Activated CD8-positive, alpha-beta memory T cell treated with anti-CD3 and anti-CD28 coated beads, Interleukin-2, amount 10 ng/mL, durations not matched to agents 7 days and 5 days (primary cell): ENCODE measurements around the gene SCP2D1. TPM values are rescaled to one million over a fixed set of nuclear protein-coding genes. Genes with fewer than 3 reads are reported as not detected.

Experiments
- ATAC-seq: fragments of 150-1000 bp; cut with Tn5 transposase; one replicate; pipeline ENCODE4 v1.10.0; 2021; ENCODE audit warnings: moderate library complexity
- CTCF ChIA-PET: fragments of 350-600 bp; sonication (Branson Sonifier 250); formaldehyde crosslinking; loops from one replicate; lab custom pipeline; 2021; ENCODE audit warnings: antibody characterized with exemption; lab: Charles Lee
- DNase-seq: peaks from one replicate; pipeline ENCODE4 v3.0.0-alpha.2; 2020
- H3K27ac Mint-ChIP-seq: one replicate; pipeline ENCODE4 v1.8.0; 2021; ENCODE audit warnings: mild to moderate bottlenecking, mixed read lengths
- H3K27me3 Mint-ChIP-seq: one replicate; pipeline ENCODE4 v1.8.0; 2021; ENCODE audit warnings: mixed read lengths
- H3K36me3 Mint-ChIP-seq: one replicate; pipeline ENCODE4 v1.8.0; 2021; ENCODE audit warnings: mild to moderate bottlenecking, mixed read lengths
- H3K4me1 Mint-ChIP-seq: one replicate; pipeline ENCODE4 v1.8.0; 2021; ENCODE audit warnings: mixed read lengths
- H3K4me3 Mint-ChIP-seq: one replicate; pipeline ENCODE4 v1.8.0; 2021; ENCODE audit warnings: mild to moderate bottlenecking, moderate library complexity, mixed read lengths
- H3K9me3 Mint-ChIP-seq: one replicate; pipeline ENCODE4 v1.8.0; 2022; ENCODE audit warnings: low read depth, mixed read lengths
- total RNA-seq, 2 experiments: library from RNA; stranded (reverse); gene quantifications; one replicate each; pipeline ENCODE4 v1.2.3, GENCODE V29; 2021

Gene SCP2D1
- total RNA-seq, 2 experiments from 2014 or later, result not detected

- Mint-ChIP-seq H3K36me3 (no peaks in the 10 kb centered on the region), H3K4me3 (no peak overlapping the region), H3K27ac (no peak overlapping the region), H3K27me3 (no peaks in the 10 kb centered on the region), H3K9me3 (no peaks in the 10 kb centered on the region), H3K4me1 (no peaks in the 10 kb centered on the region)
- CTCF ChIA-PET, result no interaction called here
- no peak for ATAC-seq
- DNase-seq, result no peak
Measured at GRCh38 chr20:18835466-18836256, 22.1 kb downstream of the SCP2D1 start.

DNA sequence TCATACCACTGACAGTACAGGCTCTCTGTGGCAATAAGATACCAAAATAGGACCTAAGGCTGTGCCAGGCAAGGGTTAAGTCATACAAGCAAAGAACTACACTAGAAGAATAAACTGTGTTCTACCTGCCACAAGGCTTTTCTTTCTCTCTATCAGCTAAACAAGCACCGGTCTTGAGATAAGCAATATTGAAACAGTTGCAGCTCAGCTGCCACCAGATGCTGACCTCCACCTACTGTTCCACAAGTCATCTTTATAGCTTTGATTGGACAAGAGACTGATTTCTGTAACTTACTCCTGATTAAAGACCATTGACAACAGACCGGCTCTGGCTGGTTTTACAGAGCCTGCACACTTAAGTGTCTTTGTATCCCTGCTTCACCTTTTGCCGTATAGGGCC is 24.1 kb downstream of the SCP2D1 start:
- CTCF ChIA-PET, result no interaction called here
- Mint-ChIP-seq H3K9me3 (no peaks in the 10 kb centered on the region), H3K4me1 (no peaks in the 10 kb centered on the region), H3K27me3 (no peaks in the 10 kb centered on the region), H3K4me3 (no peak overlapping the region), H3K27ac (no peak overlapping the region), H3K36me3 (no peaks in the 10 kb centered on the region)
- no peak for ATAC-seq
- DNase-seq, result no peak

DNA sequence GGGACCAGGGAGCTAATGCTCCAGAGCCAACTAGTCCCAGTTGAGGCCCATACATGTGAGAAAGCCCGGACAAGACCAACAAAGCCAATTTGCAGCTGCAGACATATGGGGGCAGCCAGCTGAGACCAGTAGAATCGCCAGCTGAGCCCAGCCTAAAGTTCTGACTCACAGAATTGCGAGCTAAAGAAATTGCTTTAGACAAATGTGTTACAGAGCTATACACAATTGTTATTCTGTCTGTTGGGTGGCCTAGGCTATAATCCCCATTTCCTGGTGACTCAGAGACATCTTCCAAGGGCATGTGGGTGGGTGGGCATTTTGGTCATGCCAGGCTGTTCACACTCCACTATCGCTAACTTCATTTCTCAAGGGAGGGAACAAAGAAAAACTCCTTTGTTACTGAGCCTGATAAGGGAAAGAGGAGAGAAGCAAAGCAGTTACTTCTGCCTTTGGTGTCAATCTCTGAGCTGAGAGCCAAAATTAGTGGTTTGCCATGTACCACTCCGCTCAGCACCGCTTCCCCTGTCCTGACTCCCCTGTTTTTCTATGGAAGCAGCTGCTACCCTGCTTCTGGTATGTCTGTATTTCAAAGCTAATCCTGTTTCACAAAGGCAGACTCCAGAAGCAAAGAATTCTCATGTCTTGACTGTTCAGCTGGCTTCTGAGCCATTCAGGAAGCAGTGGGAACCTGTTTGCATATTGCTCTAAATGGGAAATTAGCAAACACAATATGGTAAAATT is 26.1 kb downstream of the SCP2D1 start:
- Mint-ChIP-seq H3K27me3 (no peaks in the 10 kb centered on the region), H3K4me3 (no peak overlapping the region), H3K36me3 (no peaks in the 10 kb centered on the region), H3K27ac (no peak overlapping the region), H3K4me1 (no peaks in the 10 kb centered on the region), H3K9me3 (no peaks in the 10 kb centered on the region)
- CTCF ChIA-PET, result no interaction called here
- DNase-seq (no peak), ATAC-seq (no peak)

- ATAC-seq, result no peak
Measured at GRCh38 chr20:18840248-18840645, 26.7 kb downstream of the SCP2D1 start.

GRCh38 chr20:18845017-18845416 is 31.4 kb downstream of the SCP2D1 start:
- Mint-ChIP-seq H3K4me3 (no peak overlapping the region), H3K36me3 (no peaks in the 10 kb centered on the region), H3K27me3 (peaks cover 4% of the 10 kb centered on the region), H3K4me1 (no peaks in the 10 kb centered on the region), H3K27ac (no peak overlapping the region), H3K9me3 (no peaks in the 10 kb centered on the region)
- CTCF ChIA-PET, result no interaction called here
- DNase-seq, result peak; percentile 2
- ATAC-seq, result no peak

More at GRCh38 chr20:18840248-18840645, 26.7 kb downstream of the SCP2D1 start:
- CTCF ChIA-PET, result no interaction called here
- no peak overlapping the region for H3K27ac Mint-ChIP-seq
- H3K36me3 Mint-ChIP-seq, result no peaks in the 10 kb centered on the region
- no peaks in the 10 kb centered on the region for H3K27me3 Mint-ChIP-seq
- no peak for DNase-seq
- no peaks in the 10 kb centered on the region for H3K9me3 Mint-ChIP-seq
- H3K4me3 Mint-ChIP-seq, result no peak overlapping the region
- H3K4me1 Mint-ChIP-seq, result no peaks in the 10 kb centered on the region

DNA sequence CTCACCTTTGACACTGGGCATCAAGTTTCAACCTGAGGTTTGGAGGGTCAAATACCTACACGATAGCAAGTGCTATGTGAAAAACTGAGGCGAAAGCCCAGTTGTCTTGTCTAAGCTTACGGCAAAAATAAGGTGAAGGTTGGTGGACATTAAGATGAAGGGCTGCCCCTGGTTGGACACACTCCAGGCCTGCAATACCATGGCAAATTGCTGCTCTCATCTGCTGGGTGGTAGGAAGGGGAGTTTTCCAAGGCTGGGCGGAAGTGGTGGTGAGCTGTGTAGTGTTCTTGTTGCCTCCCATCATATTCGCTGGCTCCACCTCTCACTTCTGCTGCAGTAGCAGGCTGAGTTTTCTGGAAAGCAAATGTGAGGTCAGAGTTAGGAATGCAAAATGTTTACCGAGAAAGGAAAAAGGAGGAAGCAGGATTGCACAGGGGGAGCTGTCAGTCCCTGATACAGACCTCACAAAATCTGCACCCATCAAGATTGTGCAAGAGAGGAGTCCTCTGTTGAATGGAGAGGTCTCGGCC is 33.7 kb downstream of the SCP2D1 start:
- Mint-ChIP-seq H3K9me3 (no peaks in the 10 kb centered on the region), H3K27ac (no peak overlapping the region), H3K36me3 (no peaks in the 10 kb centered on the region), H3K27me3 (peaks cover 5% of the 10 kb centered on the region), H3K4me1 (no peaks in the 10 kb centered on the region), H3K4me3 (no peak overlapping the region)
- no peak for DNase-seq
- no peak for ATAC-seq
- CTCF ChIA-PET, result no interaction called here

DNA sequence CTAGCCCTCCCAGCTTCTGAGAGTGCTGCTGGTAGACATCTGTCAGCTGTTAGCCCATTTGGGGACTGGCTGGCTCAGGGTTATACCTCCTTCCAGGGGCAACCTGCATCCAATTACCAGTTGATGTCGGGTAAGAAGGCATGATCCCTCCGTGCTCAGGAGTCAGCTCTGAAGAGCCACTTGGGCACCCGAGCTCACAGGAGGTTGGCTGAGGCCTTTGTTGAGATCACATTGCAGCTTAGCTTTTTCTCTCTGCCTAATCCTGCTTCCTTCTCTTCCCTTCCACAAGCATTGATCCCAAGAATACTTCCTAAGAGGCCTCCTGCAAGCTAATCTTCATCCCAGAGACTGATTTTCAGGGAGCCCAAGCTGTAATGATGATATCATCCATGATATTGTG is 35.5 kb downstream of the SCP2D1 start:
- H3K4me3 Mint-ChIP-seq, result no peak overlapping the region
- no peaks in the 10 kb centered on the region for H3K4me1 Mint-ChIP-seq
- H3K27ac Mint-ChIP-seq, result no peak overlapping the region
- no peaks in the 10 kb centered on the region for H3K36me3 Mint-ChIP-seq
- H3K9me3 Mint-ChIP-seq, result no peaks in the 10 kb centered on the region
- CTCF ChIA-PET, result no interaction called here
- DNase-seq (no peak), ATAC-seq (no peak)
- peaks cover 11% of the 10 kb centered on the region for H3K27me3 Mint-ChIP-seq

GRCh38 chr20:18851629-18852028 is 38.0 kb downstream of the SCP2D1 start:
- no peak for ATAC-seq
- CTCF ChIA-PET, result no interaction called here
- Mint-ChIP-seq H3K9me3 (no peaks in the 10 kb centered on the region), H3K4me1 (no peaks in the 10 kb centered on the region), H3K27ac (no peak overlapping the region), H3K36me3 (no peaks in the 10 kb centered on the region), H3K27me3 (peaks cover 14% of the 10 kb centered on the region), H3K4me3 (no peak overlapping the region)
- DNase-seq, result no peak

GRCh38 chr20:18852318-18852717 is 38.7 kb downstream of the SCP2D1 start:
- Mint-ChIP-seq H3K9me3 (no peaks in the 10 kb centered on the region), H3K4me3 (no peak overlapping the region), H3K4me1 (no peaks in the 10 kb centered on the region), H3K27ac (no peak overlapping the region), H3K36me3 (no peaks in the 10 kb centered on the region), H3K27me3 (peaks cover 14% of the 10 kb centered on the region)
- CTCF ChIA-PET, result no interaction called here
- ATAC-seq (no peak), DNase-seq (no peak)

DNA sequence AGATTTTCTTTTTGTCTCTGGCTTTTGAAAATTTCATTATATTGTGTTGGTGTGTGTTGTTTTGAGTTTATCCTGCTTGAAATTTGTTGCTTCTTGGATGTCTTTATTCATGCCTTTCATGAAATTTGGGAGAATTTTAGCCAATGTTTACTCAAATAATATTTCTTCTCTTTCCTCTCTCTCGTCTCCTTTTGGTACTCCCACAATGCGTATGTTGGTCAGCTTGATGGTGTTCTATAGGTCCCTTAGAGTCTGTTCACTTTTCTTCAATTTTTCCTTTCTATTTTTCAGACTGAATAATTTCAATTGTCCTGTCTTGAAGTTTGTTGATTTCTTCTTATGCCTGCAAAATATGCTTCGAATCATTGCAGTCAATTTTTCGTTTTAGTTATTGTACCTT is 39.6 kb downstream of the SCP2D1 start:
- Mint-ChIP-seq H3K4me3 (no peak overlapping the region), H3K27me3 (peaks cover 14% of the 10 kb centered on the region), H3K4me1 (no peaks in the 10 kb centered on the region), H3K27ac (no peak overlapping the region), H3K9me3 (no peaks in the 10 kb centered on the region), H3K36me3 (no peaks in the 10 kb centered on the region)
- no peak for ATAC-seq
- CTCF ChIA-PET, result no interaction called here
- DNase-seq, result no peak

- ATAC-seq (no peak), DNase-seq (no peak)
- H3K36me3 Mint-ChIP-seq, result no peaks in the 10 kb centered on the region
- no peak overlapping the region for H3K27ac Mint-ChIP-seq
- H3K9me3 Mint-ChIP-seq, result no peaks in the 10 kb centered on the region
- CTCF ChIA-PET, result no interaction called here
- no peak overlapping the region for H3K4me3 Mint-ChIP-seq
- no peaks in the 10 kb centered on the region for H3K4me1 Mint-ChIP-seq
- H3K27me3 Mint-ChIP-seq, result peaks cover 14% of the 10 kb centered on the region
Measured at GRCh38 chr20:18853946-18854646, 40.5 kb downstream of the SCP2D1 start.

GRCh38 chr20:18855882-18856281 is 42.3 kb downstream of the SCP2D1 start:
- Mint-ChIP-seq H3K27me3 (peaks cover 9% of the 10 kb centered on the region), H3K4me3 (no peak overlapping the region), H3K4me1 (no peaks in the 10 kb centered on the region), H3K27ac (no peak overlapping the region), H3K36me3 (no peaks in the 10 kb centered on the region), H3K9me3 (peaks cover 5% of the 10 kb centered on the region)
- ATAC-seq, result no peak
- DNase-seq, result no peak
- CTCF ChIA-PET, result no interaction called here

DNA sequence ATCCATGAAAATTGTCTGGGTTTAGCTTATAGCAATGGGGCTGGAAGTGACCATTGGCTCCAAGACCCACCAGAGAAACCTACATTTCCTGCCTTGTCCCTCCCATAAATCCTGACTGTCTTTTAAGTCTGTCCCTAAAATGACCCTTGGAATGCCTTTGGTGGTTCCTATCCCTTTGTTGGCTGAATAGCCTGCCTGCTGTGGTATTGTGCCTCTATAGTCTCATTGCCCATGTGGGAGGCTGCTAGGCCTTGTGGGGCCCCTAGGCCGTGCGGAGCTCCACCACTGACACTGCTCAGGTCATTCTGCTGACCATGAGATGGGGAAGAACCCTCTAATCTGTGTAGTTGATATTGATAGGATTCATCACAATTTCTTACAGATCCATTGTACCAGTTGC is 43.3 kb downstream of the SCP2D1 start:
- H3K27ac Mint-ChIP-seq, result no peak overlapping the region
- H3K9me3 Mint-ChIP-seq, result peaks cover 5% of the 10 kb centered on the region
- peaks cover 9% of the 10 kb centered on the region for H3K27me3 Mint-ChIP-seq
- CTCF ChIA-PET, result no interaction called here
- DNase-seq, result no peak
- no peaks in the 10 kb centered on the region for H3K4me1 Mint-ChIP-seq
- ATAC-seq, result no peak
- no peaks in the 10 kb centered on the region for H3K36me3 Mint-ChIP-seq
- H3K4me3 Mint-ChIP-seq, result no peak overlapping the region
